Caco-2 (cell line): Measurements from ENCODE around the gene RNF175. TPM values are rescaled to one million over a fixed set of nuclear protein-coding genes. Genes with fewer than 3 reads are reported as not detected.

ENCODE experiments used
- BruUV-seq: library from RNA; stranded (reverse); fragments of 400-500 nt; replicated peaks from 2 replicates; lab custom pipeline; 2021; lab: Mats Ljungman, UMichigan
- CTCF ChIA-PET: fragments of 300-600 bp; sonication (Branson Sonifier 250); formaldehyde crosslinking; loops from one replicate; lab custom pipeline; 2022; ENCODE audit warnings: antibody characterized with exemption; lab: Charles Lee
- POLR2A ChIA-PET: fragments of 300-600 bp; sonication (Branson Sonifier 250); formaldehyde crosslinking; loops from one replicate; lab custom pipeline; 2022; ENCODE audit warnings: antibody characterized with exemption; lab: Charles Lee
- DNase-seq, 2 experiments: peaks; one replicate each; pipeline versions ENCODE4 v3.0.0 to v3.0.0-alpha.2; 2020 to 2022
- H3K27me3 ChIP-seq: replicated peaks from 2 replicates; pipeline ENCODE4 v1.6.0; 2011; ENCODE audit warnings: low read length; ENCODE audit not compliant: control insufficient read depth, insufficient read depth
- H3K36me3 ChIP-seq: 2 replicates; pipeline ENCODE4 v1.5.1; 2011; ENCODE audit warnings: low read length; ENCODE audit not compliant: control insufficient read depth, insufficient read depth
- H3K4me1 ChIP-seq: fragments of 250-450 bp; sonication (Bioruptor Pico); 2 replicates; pipeline ENCODE4 v1.5.1; 2020; ENCODE audit warnings: mild to moderate bottlenecking
- H3K4me3 ChIP-seq: 2 replicates; pipeline ENCODE4 v1.5.1; 2011; ENCODE audit warnings: low read depth, mild to moderate bottlenecking, control low read depth, low read length
- H3K9me3 ChIP-seq: fragments of 250-450 bp; sonication (Bioruptor Pico); 2 replicates; pipeline ENCODE4 v1.5.1; 2020; ENCODE audit warnings: mild to moderate bottlenecking, moderate library complexity
- H3K27ac Mint-ChIP-seq: one replicate; pipeline ENCODE4 v1.8.0; 2022; ENCODE audit warnings: mixed read lengths; ENCODE audit not compliant: unreplicated experiment
- H3K27me3 Mint-ChIP-seq: one replicate; pipeline ENCODE4 v1.8.0; 2022; ENCODE audit warnings: mixed read lengths; ENCODE audit not compliant: insufficient read depth, unreplicated experiment
- H3K36me3 Mint-ChIP-seq: one replicate; pipeline ENCODE4 v1.8.0; 2022; ENCODE audit warnings: mild to moderate bottlenecking, mixed read lengths; ENCODE audit not compliant: insufficient read depth, unreplicated experiment
- H3K4me1 Mint-ChIP-seq: one replicate; pipeline ENCODE4 v1.8.0; 2022; ENCODE audit warnings: low read depth, mixed read lengths; ENCODE audit not compliant: unreplicated experiment
- H3K4me3 Mint-ChIP-seq: one replicate; pipeline ENCODE4 v1.8.0; 2022; ENCODE audit warnings: mild to moderate bottlenecking, moderate library complexity, mixed read lengths; ENCODE audit not compliant: unreplicated experiment
- H3K9me3 Mint-ChIP-seq: one replicate; pipeline ENCODE4 v1.8.0; 2022; ENCODE audit warnings: mixed read lengths; ENCODE audit not compliant: unreplicated experiment
- CTCF ChIP-seq, 2 experiments: fragments of 200-600 bp in 1 of 2; IDR thresholded peaks; 1 replicate in 1 of 2; 2 replicates in 1 of 2; pipeline versions ENCODE4 v1.5.1 to v1.8.0; 2011 to 2022; ENCODE audit warnings: antibody characterized with exemption in 1 of 2, control low read depth in 1 of 2, inconsistent platforms in 1 of 2, low read depth in 1 of 2, low read length in 1 of 2, mild to moderate bottlenecking in 1 of 2, moderate library complexity in 1 of 2; ENCODE audit not compliant: insufficient read depth in 1 of 2, severe bottlenecking in 1 of 2, unreplicated experiment in 1 of 2
- intact Hi-C: fragments of 100-400 bp; cut with micrococcal nuclease; formaldehyde crosslinking; loops from one replicate; pipeline ENCODE4 v1.10.0; 2022; ENCODE audit not compliant: unreplicated experiment
- total RNA-seq: library from RNA; stranded (reverse); gene quantifications from 2 replicates; pipeline ENCODE4 v1.2.3, GENCODE V29; 2022

Gene RNF175
- total RNA-seq, 1 experiment from 2014 or later: not detected

GRCh38 chr4:153683763-153684181 is 76.1 kb downstream of the RNF175 start:
- ChIA-PET CTCF (interaction anchor here (2.0 kb wide), 1 partner anchor 66 kb away, joined by 5 read pairs; no protein-coding TSS in a partner anchor), POLR2A (no interaction called here)
- Histone ChIP-seq H3K4me1 (no peaks in the 10 kb centered on the region), H3K36me3 (no peaks in the 10 kb centered on the region), H3K27me3 (no peaks in the 10 kb centered on the region), H3K9me3 (peaks cover 25% of the 10 kb centered on the region), H3K4me3 (peak overlapping the region; percentile 49)
- peaks cover 4% of the 10 kb centered on the region for H3K36me3 Mint-ChIP-seq
- H3K9me3 Mint-ChIP-seq: peaks cover 10% of the 10 kb centered on the region
- BruUV-seq: no TSS peak
- no peak for DNase-seq
- TF ChIP-seq CTCF (IDR thresholded peaks at IDR 0.05; ENCODE audit: insufficient read depth in 1 of 2, low read depth in 1 of 2, low read length in 1 of 2, severe bottlenecking in 1 of 2, unreplicated experiment in 1 of 2): no peak
- H3K4me1 Mint-ChIP-seq: peaks cover 8% of the 10 kb centered on the region
- intact Hi-C loops: loop anchor here (2.0 kb wide), 1 partner anchor 67 kb away; no protein-coding TSS in a partner anchor
- no peaks in the 10 kb centered on the region for H3K27me3 Mint-ChIP-seq
- H3K27ac Mint-ChIP-seq: no peak overlapping the region
- peak overlapping the region; percentile 77 for H3K4me3 Mint-ChIP-seq

GRCh38 chr4:153679486-153679885 is 80.3 kb downstream of the RNF175 start:
- intact Hi-C loops: no loop called here
- H3K36me3 ChIP-seq: no peaks in the 10 kb centered on the region
- peaks cover 3% of the 10 kb centered on the region for H3K27me3 Mint-ChIP-seq
- no peaks in the 10 kb centered on the region for H3K9me3 Mint-ChIP-seq
- BruUV-seq: no TSS peak
- POLR2A ChIA-PET: no interaction called here
- H3K36me3 Mint-ChIP-seq: peaks cover 4% of the 10 kb centered on the region
- H3K27me3 ChIP-seq: no peaks in the 10 kb centered on the region
- DNase-seq: no peak
- no peak overlapping the region for H3K4me3 Mint-ChIP-seq
- H3K4me1 ChIP-seq: no peaks in the 10 kb centered on the region
- H3K9me3 ChIP-seq: 0 out of 2 replicates have a peak, but pooled peaks cover 3% of the 10 kb centered on the region
- H3K4me3 ChIP-seq: no peak overlapping the region
- no peak for TF ChIP-seq CTCF (IDR thresholded peaks at IDR 0.05; ENCODE audit: insufficient read depth in 1 of 2, low read depth in 1 of 2, low read length in 1 of 2, severe bottlenecking in 1 of 2, unreplicated experiment in 1 of 2)
- H3K27ac Mint-ChIP-seq: no peak overlapping the region
- CTCF ChIA-PET: no interaction called here
- no peaks in the 10 kb centered on the region for H3K4me1 Mint-ChIP-seq

- ChIA-PET CTCF (no interaction called here), POLR2A (no interaction called here)
- no peak overlapping the region for H3K4me3 ChIP-seq
- no peak for DNase-seq
- peaks cover 3% of the 10 kb centered on the region for H3K27me3 Mint-ChIP-seq
- no peaks in the 10 kb centered on the region for H3K4me1 Mint-ChIP-seq
- TF ChIP-seq CTCF (IDR thresholded peaks at IDR 0.05; ENCODE audit: insufficient read depth in 1 of 2, low read depth in 1 of 2, low read length in 1 of 2, severe bottlenecking in 1 of 2, unreplicated experiment in 1 of 2): no peak
- H3K4me3 Mint-ChIP-seq: no peak overlapping the region
- H3K9me3 ChIP-seq: 0 out of 2 replicates have a peak, but pooled peaks cover 3% of the 10 kb centered on the region
- no TSS peak for BruUV-seq
- no peaks in the 10 kb centered on the region for H3K4me1 ChIP-seq
- no peaks in the 10 kb centered on the region for H3K36me3 ChIP-seq
- no peaks in the 10 kb centered on the region for H3K27me3 ChIP-seq
- no peaks in the 10 kb centered on the region for H3K9me3 Mint-ChIP-seq
- intact Hi-C loops: no loop called here
- H3K27ac Mint-ChIP-seq: no peak overlapping the region
- no peaks in the 10 kb centered on the region for H3K36me3 Mint-ChIP-seq
Observed at GRCh38 chr4:153676984-153677383, 82.8 kb downstream of the RNF175 start.
